ENCODE data around the gene CERS3. TPM values are rescaled to one million over a fixed set of nuclear protein-coding genes. Genes with fewer than 3 reads are reported as not detected.

Gene CERS3
- total RNA-seq, 1 donor from 2014 or later: 43.5 TPM

DNA sequence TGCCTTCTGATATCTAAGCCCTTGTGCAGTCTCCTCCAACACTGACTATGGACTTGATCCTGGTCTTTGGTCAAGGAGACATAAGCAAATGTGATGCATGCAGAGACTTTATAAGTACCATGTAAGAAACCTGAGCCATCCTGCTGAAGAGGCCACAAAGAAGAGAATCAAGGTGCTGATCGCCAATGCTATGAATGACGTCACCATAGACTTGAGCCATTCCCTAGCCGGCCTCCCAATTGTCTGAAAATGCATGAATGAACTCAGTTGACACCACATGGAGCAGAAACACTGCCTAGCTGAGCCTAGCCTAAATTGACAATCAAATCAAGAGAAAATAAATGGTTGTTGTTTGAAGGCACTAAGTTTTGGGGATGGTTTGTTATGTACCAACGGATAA is 51.9 kb downstream of the CERS3 start:
- Histone ChIP-seq H3K4me1 (no peaks in the 10 kb centered on the region), H3K4me3 (no peak overlapping the region), H3K9me3 (peaks cover 6% of the 10 kb centered on the region), H3K27me3 (no peaks in the 10 kb centered on the region), H3K36me3 (peaks cover 0 to 6% of the 10 kb centered on the region in 2 donors), H3K27ac (no peak overlapping the region)
- DNase-seq (ENCODE audit: extremely low spot score in 2 of 2): no peak
- TF ChIP-seq POLR2AphosphoS5 (IDR thresholded peaks at IDR 0.05; ENCODE audit: insufficient read depth in 1 of 2, low read depth in 1 of 2) (no peak), POLR2A (IDR thresholded peaks at IDR 0.05) (no peak)
- intact Hi-C loops (cut with DNase I): no loop called here

DNA sequence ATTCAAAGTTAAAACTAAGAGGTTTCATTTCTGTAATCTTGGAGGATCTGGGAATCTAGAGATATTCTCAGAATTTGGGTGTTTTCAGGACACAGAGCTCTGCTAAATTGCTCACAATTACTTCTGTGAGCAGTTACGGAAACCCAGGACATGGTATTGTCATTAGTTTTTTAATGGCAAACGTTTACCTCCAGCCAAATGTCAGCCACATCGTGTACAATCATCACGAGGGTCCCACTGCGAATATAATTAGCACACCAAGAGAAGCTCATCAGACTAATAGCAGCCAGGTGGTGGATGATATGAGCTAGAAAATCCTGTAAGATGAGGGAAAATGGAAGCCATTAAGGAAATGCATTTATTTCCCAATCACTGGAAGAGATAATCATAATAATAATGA is 56.0 kb downstream of the CERS3 start:
- no peak for TF ChIP-seq POLR2AphosphoS5 (IDR thresholded peaks at IDR 0.05; ENCODE audit: insufficient read depth in 1 of 2, low read depth in 1 of 2)
- TF ChIP-seq, protein P1, sequence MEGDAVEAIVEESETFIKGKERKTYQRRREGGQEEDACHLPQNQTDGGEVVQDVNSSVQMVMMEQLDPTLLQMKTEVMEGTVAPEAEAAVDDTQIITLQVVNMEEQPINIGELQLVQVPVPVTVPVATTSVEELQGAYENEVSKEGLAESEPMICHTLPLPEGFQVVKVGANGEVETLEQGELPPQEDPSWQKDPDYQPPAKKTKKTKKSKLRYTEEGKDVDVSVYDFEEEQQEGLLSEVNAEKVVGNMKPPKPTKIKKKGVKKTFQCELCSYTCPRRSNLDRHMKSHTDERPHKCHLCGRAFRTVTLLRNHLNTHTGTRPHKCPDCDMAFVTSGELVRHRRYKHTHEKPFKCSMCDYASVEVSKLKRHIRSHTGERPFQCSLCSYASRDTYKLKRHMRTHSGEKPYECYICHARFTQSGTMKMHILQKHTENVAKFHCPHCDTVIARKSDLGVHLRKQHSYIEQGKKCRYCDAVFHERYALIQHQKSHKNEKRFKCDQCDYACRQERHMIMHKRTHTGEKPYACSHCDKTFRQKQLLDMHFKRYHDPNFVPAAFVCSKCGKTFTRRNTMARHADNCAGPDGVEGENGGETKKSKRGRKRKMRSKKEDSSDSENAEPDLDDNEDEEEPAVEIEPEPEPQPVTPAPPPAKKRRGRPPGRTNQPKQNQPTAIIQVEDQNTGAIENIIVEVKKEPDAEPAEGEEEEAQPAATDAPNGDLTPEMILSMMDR (IDR thresholded peaks at IDR 0.05): no peak
- TF ChIP-seq POLR2A (IDR thresholded peaks at IDR 0.05): no peak
- no peak for DNase-seq (ENCODE audit: extremely low spot score in 2 of 2)
- H3K27me3 ChIP-seq: no peaks in the 10 kb centered on the region
- no peaks in the 10 kb centered on the region for H3K4me1 ChIP-seq
- no peak overlapping the region for H3K4me3 ChIP-seq
- H3K9me3 ChIP-seq: no peaks in the 10 kb centered on the region
- H3K27ac ChIP-seq: no peak overlapping the region
- intact Hi-C loops (cut with DNase I): no loop called here
- H3K36me3 ChIP-seq: no peaks in the 10 kb centered on the region

DNA sequence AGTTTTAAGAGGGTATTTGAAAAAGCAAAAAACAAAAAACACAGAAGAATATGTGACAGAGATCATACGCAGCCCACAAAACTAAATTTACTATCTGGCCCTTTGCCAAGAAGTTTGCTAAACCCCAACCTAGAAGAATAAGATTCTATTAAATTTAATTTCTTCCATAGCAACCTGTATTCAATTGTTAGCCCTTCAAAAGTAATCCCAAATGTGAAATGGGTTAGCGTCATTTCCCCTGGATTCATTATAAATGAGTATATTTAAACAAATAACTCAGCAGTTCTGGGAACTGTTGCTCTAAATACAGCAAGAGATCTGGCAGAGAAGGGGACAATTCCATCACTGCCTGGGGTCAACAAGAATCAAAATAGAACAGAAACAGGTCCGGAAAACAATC is 56.8 kb downstream of the CERS3 start:
- no peak overlapping the region for H3K27ac ChIP-seq
- intact Hi-C loops (cut with DNase I): no loop called here
- no peaks in the 10 kb centered on the region for H3K9me3 ChIP-seq
- H3K4me1 ChIP-seq: no peaks in the 10 kb centered on the region
- no peak for DNase-seq (ENCODE audit: extremely low spot score in 2 of 2)
- no peaks in the 10 kb centered on the region for H3K36me3 ChIP-seq
- TF ChIP-seq POLR2AphosphoS5 (IDR thresholded peaks at IDR 0.05; ENCODE audit: insufficient read depth in 1 of 2, low read depth in 1 of 2): no peak
- TF ChIP-seq POLR2A (IDR thresholded peaks at IDR 0.05): no peak
- TF ChIP-seq, protein P1 (IDR thresholded peaks at IDR 0.05): no peak
- H3K27me3 ChIP-seq: no peaks in the 10 kb centered on the region
- no peak overlapping the region for H3K4me3 ChIP-seq

DNA sequence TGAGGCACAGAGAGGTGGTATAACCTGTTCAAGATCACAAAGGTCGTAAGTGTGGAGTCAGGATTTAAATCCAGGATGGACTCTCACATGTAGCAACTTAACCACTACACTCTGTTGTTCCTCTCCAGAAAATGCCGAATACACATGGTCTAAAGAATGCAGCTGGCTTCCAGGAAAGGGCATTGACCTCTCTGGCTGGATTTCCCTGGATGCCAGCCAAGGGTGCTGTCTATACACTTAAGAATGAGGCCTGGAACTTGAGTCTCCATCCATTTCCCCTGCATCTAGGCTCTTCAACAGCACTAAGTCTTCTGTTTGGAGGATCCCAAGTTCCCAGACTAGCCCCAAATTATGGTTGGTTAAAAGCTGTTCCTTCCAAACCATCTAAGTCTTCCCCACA is 60.5 kb downstream of the CERS3 start:
- no peaks in the 10 kb centered on the region for H3K4me1 ChIP-seq
- TF ChIP-seq, protein P1 (IDR thresholded peaks at IDR 0.05): no peak
- TF ChIP-seq POLR2A (IDR thresholded peaks at IDR 0.05) (no peak), POLR2AphosphoS5 (IDR thresholded peaks at IDR 0.05; ENCODE audit: insufficient read depth in 1 of 2, low read depth in 1 of 2) (no peak)
- intact Hi-C loops (cut with DNase I): no loop called here
- no peaks in the 10 kb centered on the region for H3K36me3 ChIP-seq
- no peak overlapping the region for H3K27ac ChIP-seq
- no peak overlapping the region for H3K4me3 ChIP-seq
- no peak for DNase-seq (ENCODE audit: extremely low spot score in 2 of 2)
- H3K9me3 ChIP-seq: no peaks in the 10 kb centered on the region
- no peaks in the 10 kb centered on the region for H3K27me3 ChIP-seq

DNA sequence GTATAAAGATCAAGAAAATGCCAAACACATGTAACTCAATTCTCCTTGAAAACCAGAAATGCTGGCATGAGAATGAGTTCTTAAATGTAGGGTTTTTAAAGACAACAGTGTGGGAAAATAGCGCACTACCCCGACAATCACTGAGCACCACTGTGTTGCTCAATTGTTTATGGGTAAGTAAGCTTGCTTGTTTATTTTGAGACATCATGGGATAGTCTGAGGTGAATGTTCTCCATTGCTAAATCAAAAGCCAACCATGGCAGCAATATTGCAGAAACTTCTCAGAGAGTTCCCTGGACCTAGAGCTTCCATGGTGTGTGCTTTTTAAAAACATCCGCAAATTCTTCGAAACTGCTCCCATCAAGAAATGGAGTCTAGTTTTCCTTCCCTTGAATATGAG is 62.7 kb downstream of the CERS3 start:
- intact Hi-C loops (cut with DNase I): no loop called here
- Histone ChIP-seq H3K4me1 (no peaks in the 10 kb centered on the region), H3K36me3 (no peaks in the 10 kb centered on the region), H3K9me3 (no peaks in the 10 kb centered on the region), H3K4me3 (no peak overlapping the region), H3K27me3 (no peaks in the 10 kb centered on the region), H3K27ac (no peak overlapping the region)
- DNase-seq (ENCODE audit: extremely low spot score in 2 of 2): no peak
- no peak for TF ChIP-seq POLR2A (IDR thresholded peaks at IDR 0.05)
- no peak for TF ChIP-seq POLR2AphosphoS5 (IDR thresholded peaks at IDR 0.05; ENCODE audit: insufficient read depth in 1 of 2, low read depth in 1 of 2)
- TF ChIP-seq, protein P1 (IDR thresholded peaks at IDR 0.05): no peak

Measured in vagina (tissue), 2 donors.